HuH-7 (cell line): ENCODE data around the gene B9D1.
A peak's percentile ranks its signal among the peaks of the same experiment; 100 is the strongest.

ENCODE experiments used
- DNase-seq: peaks from one replicate; pipeline ENCODE4 v3.0.0; 2011; ENCODE audit warnings: low spot score

The B9D1 gene

DNA sequence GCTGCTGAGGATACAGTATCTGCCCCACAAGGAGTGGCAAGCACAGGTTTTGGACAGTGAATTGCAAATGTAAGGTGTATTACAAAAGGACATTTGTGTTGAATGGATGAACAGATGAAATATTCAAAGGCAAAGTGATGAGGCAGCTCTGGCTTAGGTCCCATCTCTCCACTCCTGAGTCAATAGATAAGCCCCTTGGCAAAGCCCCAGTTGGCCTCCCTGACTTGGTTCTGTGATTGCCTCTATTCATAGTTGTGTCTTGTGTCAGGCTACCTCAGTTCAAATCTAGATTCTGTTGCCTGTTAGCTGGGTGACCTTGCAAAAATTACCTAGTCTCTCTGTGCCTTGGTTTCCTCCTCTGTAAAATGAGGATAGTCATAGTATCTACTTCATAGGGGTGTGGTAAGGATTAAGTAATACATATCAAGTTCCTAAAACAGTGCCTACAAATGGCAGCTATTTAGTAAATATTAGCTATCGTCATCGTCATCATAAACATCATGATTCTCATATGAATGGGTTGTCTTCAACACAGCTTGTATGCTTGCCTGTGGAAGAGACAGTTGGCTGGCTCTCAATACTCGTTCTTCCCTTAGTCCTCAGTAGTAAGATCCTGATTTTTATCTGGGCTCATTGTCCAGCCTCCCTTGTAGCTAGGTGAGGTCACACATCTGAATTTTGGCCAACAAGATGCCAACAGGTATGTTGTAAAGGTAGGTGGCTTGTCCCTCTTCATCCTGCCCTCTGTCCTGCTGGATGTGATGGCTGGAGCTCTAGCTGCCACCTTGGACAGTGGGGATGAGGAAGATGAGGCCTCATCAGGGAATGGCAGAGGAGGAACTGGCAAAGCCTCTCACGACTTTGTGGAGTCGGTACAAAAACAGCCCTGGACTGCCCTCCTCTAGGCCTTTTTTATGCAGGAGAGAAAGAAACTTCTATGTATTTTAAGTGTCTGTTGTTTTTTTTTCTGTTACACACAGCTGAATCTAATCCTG lies 26.6 kb upstream of the B9D1 start:
- no peak for DNase-seq

DNA sequence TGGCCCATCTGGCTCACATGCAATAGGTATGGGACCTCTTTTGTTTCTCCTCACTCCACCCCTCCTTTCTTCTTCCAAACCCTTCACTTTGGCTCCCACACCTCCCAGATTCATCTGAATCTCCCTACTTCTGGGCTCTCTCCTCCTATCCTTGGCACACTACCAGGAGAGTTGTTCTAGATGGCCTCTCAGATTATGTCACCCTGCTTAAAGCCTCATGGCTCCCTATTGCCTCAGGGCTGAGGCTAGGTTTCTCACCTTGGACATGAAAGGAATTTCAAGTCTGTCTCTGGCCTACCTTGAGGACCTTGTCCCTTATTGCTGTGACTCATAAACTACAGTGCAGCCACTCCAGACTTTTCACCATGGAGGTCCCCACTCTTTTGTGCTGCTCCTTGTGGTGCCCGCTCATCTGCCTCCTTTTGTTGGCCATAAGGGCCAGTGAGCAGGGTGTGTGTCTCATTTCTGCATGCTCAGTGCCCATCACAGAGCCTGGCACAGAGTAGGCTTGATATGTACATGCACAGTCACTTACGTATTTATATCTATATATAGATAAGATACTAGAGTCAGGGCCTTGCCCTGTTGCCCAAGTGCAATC lies 25.5 kb upstream of the B9D1 start:
- DNase-seq = no peak

DNA sequence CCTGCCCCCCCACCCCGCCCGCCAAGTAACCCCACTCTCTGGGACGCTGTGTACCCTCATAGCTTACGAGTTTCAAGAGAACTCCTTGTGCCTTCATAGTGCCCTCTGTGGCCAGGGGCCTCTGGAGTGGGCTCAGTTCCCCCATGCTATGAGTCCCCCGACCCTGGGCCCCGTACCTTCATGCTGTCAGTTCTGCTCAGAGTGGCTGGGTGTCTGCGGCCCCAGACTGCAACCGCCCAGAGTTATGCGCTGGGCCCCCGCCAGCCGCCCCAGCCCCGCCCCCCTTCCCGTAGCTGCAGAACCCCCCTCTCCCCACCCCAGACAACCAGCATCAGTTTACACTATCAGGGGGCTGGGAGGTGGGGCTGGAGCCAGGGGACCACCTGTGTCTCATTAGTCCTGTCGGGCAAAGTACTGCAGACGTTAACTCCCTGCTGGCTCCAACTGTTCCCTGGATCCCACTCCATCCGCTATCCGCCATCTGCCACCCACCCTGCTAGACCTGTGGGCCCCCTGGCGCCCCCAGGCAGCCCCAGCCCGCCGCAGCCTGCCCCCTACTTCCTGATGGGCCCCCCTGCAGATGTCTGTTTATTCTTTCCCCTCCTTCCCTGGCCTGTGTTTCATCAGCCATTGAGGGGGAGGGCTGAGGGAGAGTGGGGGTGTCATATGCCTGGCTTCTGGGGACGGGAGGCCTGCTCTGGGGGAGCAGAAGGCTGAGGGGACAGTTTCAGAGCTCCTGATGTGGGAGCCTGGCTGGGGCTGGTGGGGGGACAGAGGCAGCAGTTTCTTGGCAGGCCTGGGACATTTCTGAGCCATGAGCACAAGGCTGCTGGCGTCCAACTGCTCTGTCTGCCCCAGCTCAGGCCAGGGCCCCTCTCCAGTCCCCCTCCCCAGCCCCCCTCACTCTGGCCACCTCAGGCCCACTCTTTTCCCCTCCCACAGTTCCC lies 24.7 kb upstream of the B9D1 start, which contains the start of gene MFAP4:
TSS of gene MFAP4 (minus strand) at position 217 of the 947 bp plus-strand sequence. CDS start at position 182, 35 bp downstream.
- DNase-seq = no peak

DNA sequence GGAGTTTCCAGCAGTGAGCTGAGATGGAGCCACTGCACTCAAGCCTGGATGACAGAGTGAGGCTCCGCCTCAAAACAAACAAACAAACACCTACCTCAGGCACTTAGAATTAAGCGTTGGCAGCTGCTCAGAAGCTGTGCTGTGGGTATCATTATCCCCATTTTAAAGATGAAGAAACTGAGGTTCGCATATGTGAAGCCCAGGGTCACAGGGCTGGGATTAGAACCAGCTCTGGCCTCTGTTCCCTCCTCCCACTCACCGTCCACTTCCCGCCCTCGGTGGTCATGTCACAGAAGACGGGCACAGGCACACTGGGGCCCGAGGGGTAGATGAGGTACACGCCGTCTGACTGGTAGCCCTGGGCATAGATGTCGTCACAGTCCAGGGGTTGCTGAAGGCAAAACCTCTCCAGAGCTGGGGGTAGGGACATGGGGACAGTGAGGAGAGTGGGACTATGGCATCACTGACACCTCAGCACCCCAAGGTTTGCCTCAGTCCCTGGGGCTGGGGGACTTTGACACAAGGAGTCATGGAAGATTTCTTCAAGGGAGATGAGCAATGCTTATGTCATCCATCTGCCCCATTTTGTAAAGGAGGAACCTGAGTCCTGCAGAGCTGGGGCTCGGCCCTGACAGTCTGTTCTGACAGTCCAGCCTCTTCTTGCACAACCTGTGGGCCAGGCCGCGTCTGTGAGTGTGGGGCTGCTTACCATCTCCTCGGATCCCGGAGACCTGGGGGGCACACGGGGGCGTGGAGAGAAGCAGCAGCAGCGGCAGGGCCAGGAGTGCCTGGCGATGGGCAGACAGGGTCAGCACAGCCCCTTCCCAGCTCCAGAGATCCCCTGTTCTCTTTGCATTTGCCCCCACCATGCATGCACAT lies 23.8 kb upstream of the B9D1 start:
- DNase-seq = no peak

DNA sequence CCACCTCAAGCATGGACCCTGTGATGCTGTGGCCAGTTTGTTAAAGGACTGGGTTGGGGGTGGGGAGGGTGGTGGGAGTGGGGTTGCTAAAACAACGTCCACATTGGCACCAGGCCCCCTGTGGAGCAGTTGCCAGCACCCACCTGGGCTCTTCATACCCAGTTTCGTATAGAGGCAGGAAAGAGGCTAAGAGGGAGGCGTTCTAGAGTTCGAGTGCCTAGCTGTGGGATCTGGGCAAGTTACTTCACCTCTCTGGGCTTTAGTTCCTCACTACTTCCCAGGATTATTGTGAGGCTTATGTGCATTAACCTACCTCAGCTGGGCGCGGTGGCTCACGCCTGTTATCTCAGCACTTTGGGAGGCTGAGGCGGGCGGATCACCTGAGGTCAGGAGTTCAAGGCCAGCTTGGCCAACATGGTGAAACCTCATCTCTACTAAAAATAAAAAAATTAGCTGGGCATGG lies 23.0 kb upstream of the B9D1 start:
- no peak for DNase-seq

DNA sequence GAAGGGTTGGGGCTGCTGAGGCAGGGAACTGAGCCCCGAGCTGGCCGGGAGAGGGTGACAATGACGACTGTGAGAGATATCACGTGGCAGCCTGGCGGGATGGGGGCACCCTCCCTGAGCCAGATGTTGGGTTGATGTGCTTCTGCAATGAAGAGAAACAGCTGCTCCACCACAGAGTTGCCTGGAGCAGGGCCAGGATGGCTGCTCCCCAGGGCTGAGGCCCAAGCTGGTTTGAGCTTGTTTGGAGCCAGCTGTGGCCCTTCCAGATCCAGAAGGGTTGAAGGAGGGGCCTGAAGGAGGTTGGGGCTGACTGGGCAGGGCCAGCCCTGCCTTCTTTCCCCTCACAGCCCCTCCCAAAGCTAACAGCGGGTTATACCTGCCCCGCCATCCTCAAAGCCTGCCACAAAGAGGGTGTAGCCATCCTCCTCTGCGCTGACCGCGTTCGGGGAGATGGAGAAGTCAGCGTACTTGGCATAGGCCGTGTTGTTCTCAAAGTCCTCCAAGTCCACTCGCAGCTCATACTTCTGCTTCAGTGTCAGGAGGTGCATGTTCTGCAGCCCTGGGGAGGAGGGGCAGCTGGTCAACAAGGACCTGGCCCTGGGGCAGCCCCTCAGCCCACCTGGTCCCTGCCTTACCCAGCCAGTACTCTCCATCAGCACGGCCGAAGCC lies 22.3 kb upstream of the B9D1 start:
- DNase-seq = no peak

DNA sequence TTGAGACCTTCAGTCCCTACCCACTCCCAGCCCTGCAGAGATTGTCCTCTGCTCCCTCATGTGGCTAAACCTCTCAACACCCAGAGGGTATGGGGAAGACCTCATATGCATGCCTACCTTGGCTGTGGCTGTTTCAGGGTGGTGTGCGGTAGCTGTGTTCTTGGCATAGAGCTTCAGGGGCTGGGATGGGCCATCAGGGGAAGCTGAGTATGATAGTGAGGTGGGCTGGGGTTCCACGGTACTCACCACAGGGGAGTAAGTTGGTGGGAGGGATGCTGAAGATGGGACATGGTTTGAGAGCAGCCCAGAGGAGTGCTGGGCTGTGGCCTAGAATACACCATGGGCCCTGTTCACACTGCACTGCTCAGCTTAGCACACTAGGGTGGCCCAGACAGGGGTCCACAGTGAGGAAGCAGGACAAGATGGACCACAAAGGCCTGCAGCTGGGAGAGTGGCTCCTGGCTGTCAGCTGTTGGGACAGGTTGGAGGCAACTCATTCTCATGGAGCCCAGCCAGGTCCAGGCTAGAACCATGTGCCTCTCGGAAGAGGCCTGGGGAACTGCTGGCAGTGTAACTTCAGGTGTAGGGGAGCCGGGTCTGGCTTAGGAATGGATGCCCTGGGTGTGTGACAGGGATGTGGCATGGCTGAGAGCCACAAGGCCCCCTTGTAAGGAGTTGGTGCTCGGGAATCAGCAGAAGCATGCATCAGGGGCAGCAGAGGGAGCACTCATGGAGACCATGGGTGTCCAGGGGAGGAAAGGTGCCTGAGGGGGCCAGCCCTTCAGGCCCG lies 21.4 kb upstream of the B9D1 start:
- no peak for DNase-seq

DNA sequence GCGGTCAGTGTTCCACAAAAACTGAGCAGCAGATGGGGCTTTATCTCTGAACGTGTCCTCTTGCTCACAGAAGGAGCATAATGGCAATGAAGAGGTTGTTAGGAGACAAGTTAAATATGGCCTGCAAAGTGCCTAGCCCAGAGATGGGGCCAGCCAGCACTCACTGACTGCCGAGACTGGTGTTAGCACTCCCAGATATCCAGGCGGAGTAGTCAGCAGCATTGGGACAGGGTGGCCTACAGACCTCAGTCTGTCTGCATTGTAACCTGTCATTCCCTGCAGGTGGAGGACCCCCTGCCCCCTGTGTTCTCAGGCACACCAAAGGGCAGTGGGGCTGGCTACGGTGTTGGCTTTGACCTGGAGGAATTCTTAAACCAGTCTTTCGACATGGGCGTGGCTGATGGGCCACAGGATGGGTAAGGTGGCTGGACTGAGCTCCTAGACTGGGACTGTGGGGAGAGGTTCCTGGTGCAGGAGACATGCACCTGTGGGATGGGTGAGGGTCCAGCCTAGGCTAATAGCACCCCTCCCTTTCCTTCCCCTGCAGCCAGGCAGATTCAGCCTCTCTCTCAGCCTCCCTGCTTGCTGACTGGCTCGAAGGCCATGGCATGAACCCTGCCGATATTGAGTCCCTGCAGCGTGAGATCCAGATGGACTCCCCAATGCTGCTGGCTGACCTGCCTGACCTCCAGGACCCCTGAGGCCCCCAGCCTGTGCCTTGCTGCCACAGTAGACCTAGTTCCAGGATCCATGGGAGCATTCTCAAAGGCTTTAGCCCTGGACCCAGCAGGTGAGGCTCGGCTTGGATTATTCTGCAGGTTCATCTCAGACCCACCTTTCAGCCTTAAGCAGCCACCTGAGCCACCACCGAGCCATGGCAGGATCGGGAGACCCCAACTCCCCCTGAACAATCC lies 20.3 kb upstream of the B9D1 start:
- DNase-seq = no peak

DNA sequence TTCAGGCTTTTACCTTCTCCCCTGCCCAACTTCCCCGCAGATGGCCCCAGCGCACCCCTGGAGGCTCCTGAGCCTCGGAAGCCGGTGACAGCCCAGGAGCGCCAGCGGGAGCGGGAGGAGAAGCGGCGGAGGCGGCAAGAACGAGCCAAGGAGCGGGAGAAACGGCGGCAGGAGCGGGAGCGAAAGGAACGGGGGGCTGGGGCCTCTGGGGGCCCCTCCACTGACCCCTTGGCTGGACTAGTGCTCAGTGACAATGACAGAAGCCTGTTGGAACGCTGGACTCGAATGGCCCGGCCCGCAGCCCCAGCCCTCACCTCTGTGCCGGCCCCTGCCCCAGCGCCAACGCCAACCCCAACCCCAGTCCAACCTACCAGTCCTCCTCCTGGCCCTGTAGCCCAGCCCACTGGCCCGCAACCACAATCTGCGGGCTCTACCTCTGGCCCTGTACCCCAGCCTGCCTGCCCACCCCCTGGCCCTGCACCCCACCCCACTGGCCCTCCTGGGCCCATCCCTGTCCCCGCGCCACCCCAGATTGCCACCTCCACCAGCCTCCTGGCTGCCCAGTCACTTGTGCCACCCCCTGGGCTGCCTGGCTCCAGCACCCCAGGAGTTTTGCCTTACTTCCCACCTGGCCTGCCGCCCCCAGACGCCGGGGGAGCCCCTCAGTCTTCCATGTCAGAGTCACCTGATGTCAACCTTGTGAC lies 19.4 kb upstream of the B9D1 start:
- no peak for DNase-seq

DNA sequence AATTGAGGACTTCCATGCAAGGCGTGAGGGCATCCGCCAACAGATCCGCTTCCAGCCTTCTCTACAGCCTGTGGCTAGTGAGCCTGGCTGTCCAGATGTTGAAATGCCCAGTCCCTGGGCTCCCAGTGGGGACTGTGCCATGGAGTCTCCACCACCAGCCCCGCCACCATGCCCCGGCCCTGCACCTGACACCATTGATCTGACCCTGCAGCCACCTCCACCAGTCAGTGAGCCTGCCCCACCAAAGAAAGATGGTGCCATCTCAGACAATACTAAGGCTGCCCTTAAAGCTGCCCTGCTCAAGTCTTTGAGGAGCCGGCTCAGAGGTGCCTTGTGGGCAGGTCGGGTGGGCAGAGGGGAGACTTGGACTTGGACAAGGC lies 18.8 kb upstream of the B9D1 start:
- no peak for DNase-seq

DNA sequence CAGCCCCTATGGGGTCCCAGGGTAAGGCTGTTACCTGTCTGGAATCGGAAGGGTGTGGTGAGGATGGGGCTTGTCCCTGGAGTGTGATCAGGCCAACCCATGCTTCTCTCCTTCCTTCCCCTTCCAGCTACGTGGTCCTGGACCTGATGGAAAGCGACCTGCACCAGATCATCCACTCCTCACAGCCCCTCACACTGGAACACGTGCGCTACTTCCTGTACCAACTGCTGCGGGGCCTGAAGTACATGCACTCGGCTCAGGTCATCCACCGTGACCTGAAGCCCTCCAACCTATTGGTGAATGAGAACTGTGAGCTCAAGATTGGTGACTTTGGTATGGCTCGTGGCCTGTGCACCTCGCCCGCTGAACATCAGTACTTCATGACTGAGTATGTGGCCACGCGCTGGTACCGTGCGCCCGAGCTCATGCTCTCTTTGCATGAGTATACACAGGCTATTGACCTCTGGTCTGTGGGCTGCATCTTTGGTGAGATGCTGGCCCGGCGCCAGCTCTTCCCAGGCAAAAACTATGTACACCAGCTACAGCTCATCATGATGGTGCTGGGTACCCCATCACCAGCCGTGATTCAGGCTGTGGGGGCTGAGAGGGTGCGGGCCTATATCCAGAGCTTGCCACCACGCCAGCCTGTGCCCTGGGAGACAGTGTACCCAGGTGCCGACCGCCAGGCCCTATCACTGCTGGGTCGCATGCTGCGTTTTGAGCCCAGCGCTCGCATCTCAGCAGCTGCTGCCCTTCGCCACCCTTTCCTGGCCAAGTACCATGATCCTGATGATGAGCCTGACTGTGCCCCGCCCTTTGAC lies 18.2 kb upstream of the B9D1 start:
- no peak for DNase-seq

DNA sequence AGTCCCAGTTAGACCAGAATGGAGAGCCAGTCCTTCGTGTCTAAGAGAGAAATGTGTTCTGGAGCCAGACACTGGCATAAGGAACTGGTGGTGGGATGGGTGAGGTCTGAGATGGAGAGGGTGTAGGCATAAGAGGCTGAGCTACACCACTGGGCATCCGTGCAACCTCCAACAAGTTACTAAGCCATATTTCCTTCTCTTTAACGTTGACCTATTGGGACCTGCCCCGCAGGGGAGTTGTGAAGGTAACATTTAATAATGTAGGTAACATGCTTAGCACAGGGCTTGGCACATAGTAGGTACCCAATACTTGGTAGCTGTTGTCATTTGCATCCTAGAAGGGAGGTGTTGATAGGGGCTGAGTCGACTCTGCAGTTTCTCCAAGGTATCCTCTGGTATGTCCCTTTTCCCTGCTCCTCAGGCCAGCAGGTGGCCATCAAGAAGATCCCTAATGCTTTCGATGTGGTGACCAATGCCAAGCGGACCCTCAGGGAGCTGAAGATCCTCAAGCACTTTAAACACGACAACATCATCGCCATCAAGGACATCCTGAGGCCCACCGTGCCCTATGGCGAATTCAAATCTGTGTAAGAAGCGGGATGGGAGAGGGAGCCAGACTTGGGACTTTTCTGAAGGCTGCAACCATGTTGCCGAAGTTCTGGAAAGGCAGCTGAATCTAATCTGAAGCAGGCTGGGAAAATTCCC lies 17.0 kb upstream of the B9D1 start:
- no peak for DNase-seq

DNA sequence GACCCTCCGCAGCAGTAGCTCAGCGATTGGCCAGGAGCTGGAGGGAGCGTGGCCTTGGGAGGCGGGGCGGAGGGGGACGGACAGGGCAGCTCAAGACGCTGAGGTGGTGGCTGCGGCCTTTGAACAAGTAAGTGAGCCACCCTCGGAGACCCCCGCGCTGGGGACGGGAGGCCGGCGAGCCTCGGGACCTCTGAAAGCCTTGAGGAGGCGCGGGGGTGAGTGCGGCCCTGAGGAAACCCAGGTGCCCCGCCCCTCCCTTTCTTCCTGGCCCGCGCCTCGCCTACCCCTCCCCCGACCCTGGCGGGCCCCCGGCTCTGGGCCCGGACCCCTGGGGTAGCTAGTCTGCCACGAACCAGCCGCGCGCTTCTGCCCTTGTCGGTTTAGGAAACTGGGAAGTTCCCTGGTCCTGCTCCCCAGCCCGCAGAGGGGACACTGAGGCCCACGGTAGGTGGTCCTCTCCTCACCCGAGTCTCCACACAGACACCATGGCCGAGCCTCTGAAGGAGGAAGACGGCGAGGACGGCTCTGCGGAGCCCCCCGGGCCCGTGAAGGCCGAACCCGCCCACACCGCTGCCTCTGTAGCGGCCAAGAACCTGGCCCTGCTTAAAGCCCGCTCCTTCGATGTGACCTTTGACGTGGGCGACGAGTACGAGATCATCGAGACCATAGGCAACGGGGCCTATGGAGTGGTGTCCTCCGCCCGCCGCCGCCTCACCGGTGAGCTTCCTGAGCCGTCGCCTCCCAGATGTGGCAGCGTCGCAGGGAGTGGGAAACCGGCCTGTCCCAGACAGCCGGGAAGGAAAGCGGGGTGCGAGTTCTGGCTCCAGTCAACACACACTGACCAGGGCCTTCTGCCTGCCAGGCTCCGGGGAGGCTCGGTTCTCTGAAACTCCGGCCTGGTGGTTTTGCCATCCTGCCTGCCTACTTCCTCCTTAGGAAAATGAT lies 16.2 kb upstream of the B9D1 start, which contains the start of gene MAPK7:
TSS of gene MAPK7 (plus strand) at position 83 of the 945 bp plus-strand sequence. CDS start at position 486, 403 bp downstream.
- no peak for DNase-seq

DNA sequence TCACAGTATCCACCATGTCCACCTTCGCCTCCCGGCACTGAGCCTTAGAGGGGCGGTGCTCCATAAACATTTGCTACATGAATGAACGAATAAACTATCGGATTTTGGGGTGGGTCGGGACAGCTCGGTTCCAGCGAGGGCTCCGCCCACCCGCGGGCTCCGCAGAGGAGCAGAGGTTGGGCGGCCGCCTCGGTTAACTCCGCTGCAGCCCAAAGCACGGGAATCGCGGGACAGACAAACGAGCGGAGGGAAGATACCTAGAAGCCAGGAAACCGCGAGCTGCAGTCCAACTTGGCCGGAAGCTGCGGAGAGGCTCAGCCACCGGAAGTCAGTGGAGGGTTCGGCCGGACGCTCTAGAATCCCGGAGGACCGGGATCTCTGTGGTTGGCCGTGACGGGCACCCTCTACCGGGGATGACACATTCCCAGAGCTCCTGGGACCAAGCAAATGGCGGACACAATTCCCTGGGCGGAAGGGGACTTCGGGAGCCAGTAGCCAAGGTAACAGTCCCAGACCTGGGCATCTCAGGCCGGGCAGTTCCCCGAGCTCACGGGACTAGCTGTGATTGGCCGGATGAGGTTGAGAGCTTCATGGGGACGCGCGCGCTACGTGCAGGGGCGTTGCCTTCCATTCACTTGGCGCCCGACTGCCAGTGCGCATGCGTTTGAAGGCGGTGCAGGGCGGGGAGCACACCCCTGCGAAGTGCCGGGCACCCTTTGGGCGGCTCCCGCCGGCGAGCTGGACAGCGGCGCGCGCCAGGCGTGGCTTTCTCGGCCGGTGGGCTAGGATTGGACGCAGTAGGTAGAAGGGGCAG lies 15.3 kb upstream of the B9D1 start:
- DNase-seq = peak; percentile 99
